Fibroblast of the aortic adventitia (primary cell): Measurements from ENCODE around the gene SMOC2. TPM values are rescaled to one million over a fixed set of nuclear protein-coding genes. Genes with fewer than 3 reads are reported as not detected.

ENCODE experiments used
- DNase-seq: peaks from one replicate; pipeline ENCODE4 v3.0.0-alpha.2; 2010; ENCODE audit warnings: low read depth
- H3K4me3 ChIP-seq: 2 replicates; pipeline ENCODE4 v1.5.1; 2011; ENCODE audit warnings: low read depth, mild to moderate bottlenecking, control low read depth, low read length, moderate library complexity
- CTCF ChIP-seq: IDR thresholded peaks from 2 replicates; pipeline ENCODE4 v1.5.1; 2011; ENCODE audit warnings: mild to moderate bottlenecking, low read length, control low read depth, inconsistent platforms; ENCODE audit not compliant: insufficient read depth
- total RNA-seq: library from RNA; depleted of rRNA; stranded (reverse); fragments of >200 nt; gene quantifications from 2 replicates; pipeline ENCODE4 v1.2.3, GENCODE V29; 2012; ENCODE audit warnings: low replicate concordance

Gene SMOC2
- total RNA-seq, 1 donor: 0.09 TPM

- TF ChIP-seq CTCF: no peak
- no peak overlapping the region for H3K4me3 ChIP-seq
- no peak for DNase-seq
These were observed 98.2 kb downstream of the SMOC2 start for GRCh38 chr6:168538892-168539811.

- no peak overlapping the region for H3K4me3 ChIP-seq
- no peak for DNase-seq
- TF ChIP-seq CTCF: no peak
These were observed 99.8 kb downstream of the SMOC2 start for GRCh38 chr6:168540713-168541291.

GRCh38 chr6:168541307-168541706 is 100.3 kb downstream of the SMOC2 start:
- TF ChIP-seq CTCF: no peak
- H3K4me3 ChIP-seq: no peak overlapping the region
- DNase-seq: peak; percentile 79

- TF ChIP-seq CTCF: no peak
- peak; percentile 89 for DNase-seq
- H3K4me3 ChIP-seq: no peak overlapping the region
These were observed 101.3 kb downstream of the SMOC2 start for GRCh38 chr6:168542301-168542700.

- H3K4me3 ChIP-seq: no peak overlapping the region
- TF ChIP-seq CTCF: no peak
- no peak for DNase-seq
These were observed 104.4 kb downstream of the SMOC2 start for GRCh38 chr6:168545428-168545827.

GRCh38 chr6:168546151-168546550 is 105.2 kb downstream of the SMOC2 start:
- DNase-seq: peak; percentile 60
- no peak overlapping the region for H3K4me3 ChIP-seq
- no peak for TF ChIP-seq CTCF
